Heart left ventricle (tissue), 16 donors: ENCODE data around the gene CHST6. TPM values are rescaled to one million over a fixed set of nuclear protein-coding genes. Genes with fewer than 3 reads are reported as not detected.

Experiments
- ATAC-seq, 4 donors: fragments of 200-7000 bp; cut with Tn5 transposase; one replicate each; pipeline ENCODE4 v1.9.1; 2020 to 2022; ENCODE audit warnings: moderate library complexity in 4 of 4, mild to moderate bottlenecking in 3 of 4, moderate number of reproducible peaks in 1 of 4
- DNase-seq, 5 donors: peaks; one replicate each; pipeline ENCODE4 v3.0.0-alpha.2; 2020
- H3K27ac ChIP-seq, 12 donors: fragments of 200-600 bp; sonication (generic) in 4 of 12; one replicate each; pipeline versions ENCODE4 v1.5.0 to v1.8.0; 2016 to 2022; ENCODE audit warnings: mild to moderate bottlenecking in 2 of 12
- H3K27me3 ChIP-seq, 9 donors: fragments of 200-600 bp; sonication (generic) in 2 of 9; one replicate each; pipeline versions ENCODE4 v1.5.1 to v1.8.0; 2016 to 2022; ENCODE audit warnings: mild to moderate bottlenecking in 3 of 9
- H3K36me3 ChIP-seq, 9 donors: fragments of 200-600 bp; sonication (generic) in 2 of 9; one replicate each; pipeline versions ENCODE4 v1.5.0 to v1.8.0; 2018 to 2022; ENCODE audit warnings: mild to moderate bottlenecking in 2 of 9
- H3K4me1 ChIP-seq, 12 donors: fragments of 200-600 bp; sonication (generic) in 4 of 12; one replicate each; pipeline versions ENCODE4 v1.5.0 to v1.8.0; 2016 to 2022; ENCODE audit warnings: mild to moderate bottlenecking in 3 of 12
- H3K4me3 ChIP-seq, 12 donors: fragments of 200-600 bp; sonication (generic) in 4 of 12; one replicate each; pipeline versions ENCODE4 v1.5.0 to v1.8.0; 2017 to 2022; ENCODE audit warnings: mild to moderate bottlenecking in 9 of 12, moderate library complexity in 4 of 12
- H3K9me3 ChIP-seq, 12 donors: fragments of 200-600 bp; sonication (generic) in 4 of 12; one replicate each; pipeline versions ENCODE4 v1.5.0 to v1.8.0; 2016 to 2022; ENCODE audit warnings: mild to moderate bottlenecking in 1 of 12
- CTCF ChIP-seq, 12 donors: fragments of 200-600 bp; sonication (generic) in 4 of 12; IDR thresholded peaks; one replicate each; pipeline versions ENCODE4 v1.5.0 to v1.8.0; 2018 to 2022; ENCODE audit warnings: antibody characterized with exemption in 12 of 12, mild to moderate bottlenecking in 5 of 12
- POLR2A ChIP-seq, 2 donors: fragments of 450-650 bp; IDR thresholded peaks; one replicate each; pipeline ENCODE4 v1.6.1; 2017; ENCODE audit warnings: antibody characterized with exemption in 2 of 2, mild to moderate bottlenecking in 2 of 2, moderate library complexity in 2 of 2
- WGBS, 4 donors: extraction: QIAGEN DNeasy Blood & Tissue Kit in 2 of 4; methylation state at CpG; one replicate each; pipeline versions ENCODE4 v1.1.5 to v1.1.7; 2013 to 2018; 5-methylcytosine and 5-hydroxymethylcytosine counted together
- intact Hi-C, 10 donors: fragments of 100-400 bp; cut with DNase I; formaldehyde crosslinking; loops; one replicate each; pipeline versions ENCODE4 v1.11.1 to v1.14.2; 2022
- polyA plus RNA-seq, 2 donors: library from polyadenylated mRNA; stranded (reverse); fragments of 200-250 nt; gene quantifications; one replicate each; pipeline ENCODE4 v1.2.3, GENCODE V29; 2013
- total RNA-seq, 9 donors: library from RNA; depleted of rRNA in 2 of 9; stranded (reverse); fragments of >200 nt in 2 of 9; fragmentation: NEBNext Ultra II Directional in 3 of 9; extraction: Animal tissue kit (Norgen Biotek cat#: 25700) in 3 of 9; gene quantifications; one replicate each; pipeline versions ENCODE4 v1.1.0 to v1.2.4, GENCODE V29; 2016 to 2023
- donor health status: ischemic (EF 13 %, LVEDD 7.1; RV severe dilation, severe dysfunction).
- donor health status: healthy with polysubstance abuse.
- donor health status: DM: no; HTN: yes; CAD: no.
- donor health status: DM: no; HTN: no; CAD: no.
- donor health status: ischemic (EF 25% LVEDD 6.9; RV normal size, moderate dysfunction).
- donor health status: ischemic (EF 25% LVEDD 5.7; RV mildly dilated, moderate dysfunction).
- donor health status: healthy.
- donor health status: DM: yes; HTN: yes; CAD: no.
- donor health status: ischemic (EF 35%, LVEDD 5.7; RV mildly dilated, moderate dysfunction).
- donor health status: nonischemic (EF 11% LVEDD 7.7; RV severe dilation, severe dysfunction).
- donor health status: DM: yes; HTN: yes; CAD: no.
- donor health status: PGD.
- donor health status: ischemic (EF 29% LVEDD 5.4; RV normal size, mild dysfunction).
- donor health status: nonischemic (EF 23%, LVEDD 6.1; RV moderate dilation, normal function).

The CHST6 gene
- total and polyA plus RNA-seq, 11 donors, result 0.32 to 1.8 (median 0.88) TPM

GRCh38 chr16:75445298-75445697 is 49.9 kb downstream of the CHST6 start:
- Histone ChIP-seq H3K4me3 (no peak overlapping the region), H3K4me1 (peaks cover 0 to 6% (median 0%) of the 10 kb centered on the region in 12 donors), H3K36me3 (peaks cover 0 to 45% (median 31%) of the 10 kb centered on the region in 9 donors), H3K27me3 (no peaks in the 10 kb centered on the region), H3K27ac (no peak overlapping the region), H3K9me3 (no peaks in the 10 kb centered on the region)
- DNase-seq, result no peak
- WGBS, 4 donors, result 70 to 84% (median 75%) methylated on average over 5 of the region's 5 CpGs
- intact Hi-C loops, result no loop called here
- TF ChIP-seq CTCF (IDR thresholded peaks at IDR 0.05) (no peak), POLR2A (IDR thresholded peaks at IDR 0.05) (no peak)
- ATAC-seq, result no peak

- Histone ChIP-seq H3K36me3 (peaks cover 0 to 25% (median 13%) of the 10 kb centered on the region in 9 donors), H3K27me3 (no peaks in the 10 kb centered on the region), H3K27ac (no peak overlapping the region), H3K9me3 (no peaks in the 10 kb centered on the region), H3K4me3 (no peak overlapping the region), H3K4me1 (peaks cover 0 to 6% (median 0%) of the 10 kb centered on the region in 12 donors)
- ATAC-seq, result no peak
- DNase-seq, result no peak
- no peak for TF ChIP-seq CTCF (IDR thresholded peaks at IDR 0.05)
- TF ChIP-seq POLR2A (IDR thresholded peaks at IDR 0.05), result no peak
- intact Hi-C loops, result no loop called here
- 73 to 87% (median 84%) methylated on average over 3 of the region's 3 CpGs for WGBS, 4 donors
These were observed 51.9 kb downstream of the CHST6 start for GRCh38 chr16:75443298-75443697.

- DNase-seq (peak in 3 of 5 donors; percentile 64 to 79 (median 74)), ATAC-seq (peak; percentile 72 to 78 (median 78))
- TF ChIP-seq POLR2A (IDR thresholded peaks at IDR 0.05) (no peak), CTCF (IDR thresholded peaks at IDR 0.05) (no peak)
- Histone ChIP-seq H3K27me3 (no peaks in the 10 kb centered on the region), H3K9me3 (no peaks in the 10 kb centered on the region), H3K36me3 (no peaks in the 10 kb centered on the region), H3K4me3 (peak overlapping the region; percentile 49 to 96 (median 88)), H3K4me1 (peaks cover 0 to 27% (median 12%) of the 10 kb centered on the region in 12 donors), H3K27ac (peak overlapping the region; percentile 85 to 98 (median 96))
- intact Hi-C loops, result loop anchor here in 1 of 10 donors (1.0 kb wide), 1 partner anchor 30 kb away; the partner anchor contains the start of gene TMEM170A
- WGBS, 4 donors, result 1 to 7% (median 2%) methylated on average over 32 of the region's 32 CpGs
These were observed 61.4 kb downstream of the CHST6 start for GRCh38 chr16:75433732-75434413.

- Histone ChIP-seq H3K27me3 (no peaks in the 10 kb centered on the region), H3K4me1 (peaks cover 0 to 27% (median 12%) of the 10 kb centered on the region in 12 donors), H3K36me3 (no peaks in the 10 kb centered on the region), H3K4me3 (peak within 1 kb of the TSS; percentile 49 to 96 (median 88)), H3K27ac (peak within 1 kb of the TSS; percentile 85 to 98 (median 96)), H3K9me3 (no peaks in the 10 kb centered on the region)
- DNase-seq (peak; percentile 96 to 99 (median 98)), ATAC-seq (peak; percentile 97 to 98 (median 98))
- TF ChIP-seq POLR2A (IDR thresholded peaks at IDR 0.05) (peak in 1 of 2 donors; percentile 80), CTCF (IDR thresholded peaks at IDR 0.05) (peak in 1 of 12 donors; percentile 39)
- intact Hi-C loops, result loop anchor here in 1 of 10 donors (1.0 kb wide), 1 partner anchor 31 kb away; the partner anchor contains the start of gene TMEM170A
- 0 to 1% (median 1%) methylated on average over 53 to 85 of the region's 85 CpGs for WGBS, 4 donors
These were observed 62.2 kb downstream of the CHST6 start, which contains the start of gene CFDP1 for GRCh38 chr16:75432828-75433731. CFDP1 (minus strand) TSS chr16:75433503; CDS start chr16:75433352, 151 bp downstream.
